Activated gamma-delta T cell treated with anti-CD3 and anti-CD28 coated beads, Interleukin-2, amount 50 U/mL, for 16 hours (primary cell): ENCODE results near the gene GMDS.

Experiments
- DNase-seq: peaks from one replicate; pipeline ENCODE4 v3.0.0-alpha.2; 2020; ENCODE audit warnings: low read depth

GMDS gene

DNA sequence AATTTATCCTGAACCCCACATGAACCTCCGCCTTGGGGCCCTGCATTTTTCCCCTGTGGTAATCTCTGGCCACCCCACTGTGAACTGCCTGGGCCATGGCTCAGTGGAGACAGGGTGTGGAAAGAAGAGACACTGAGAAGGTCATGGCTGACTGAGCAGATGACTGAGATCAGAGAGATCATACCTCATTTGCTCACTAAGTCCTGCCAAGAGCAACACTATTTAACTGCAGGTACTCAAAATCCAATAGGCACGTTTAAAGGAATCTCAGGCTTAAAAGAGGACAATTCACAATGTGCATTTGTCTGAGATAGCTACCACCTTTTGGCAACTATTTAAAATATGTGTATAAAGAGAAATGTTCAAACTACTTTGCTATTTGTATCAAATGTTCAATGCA lies 305.0 kb downstream of the GMDS start:
- DNase-seq: no peak

- DNase-seq: no peak
These were observed 312.1 kb downstream of the GMDS start for GRCh38 chr6:1933292-1933691.

DNA sequence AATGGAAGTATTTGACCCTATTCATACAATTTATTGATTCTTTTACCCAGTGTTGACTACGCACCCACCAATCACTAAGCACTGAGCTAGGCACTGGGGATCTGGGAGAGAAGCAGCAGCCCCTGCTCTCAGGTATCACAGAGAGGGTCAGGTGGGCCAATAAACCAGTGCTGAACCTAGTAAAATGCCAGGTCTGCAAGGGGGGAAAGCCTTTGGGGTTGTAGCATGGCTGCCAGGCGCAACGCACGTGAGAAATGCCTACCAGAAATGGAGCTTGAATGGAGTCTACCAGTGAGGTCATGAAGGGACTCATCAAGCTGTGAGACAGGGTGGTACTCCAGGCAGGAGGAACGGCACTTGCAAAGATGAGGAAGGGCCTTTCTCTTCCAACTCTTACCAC lies 313.6 kb downstream of the GMDS start:
- DNase-seq: no peak

GRCh38 chr6:1930356-1930755 lies 315.0 kb downstream of the GMDS start:
- no peak for DNase-seq

DNA sequence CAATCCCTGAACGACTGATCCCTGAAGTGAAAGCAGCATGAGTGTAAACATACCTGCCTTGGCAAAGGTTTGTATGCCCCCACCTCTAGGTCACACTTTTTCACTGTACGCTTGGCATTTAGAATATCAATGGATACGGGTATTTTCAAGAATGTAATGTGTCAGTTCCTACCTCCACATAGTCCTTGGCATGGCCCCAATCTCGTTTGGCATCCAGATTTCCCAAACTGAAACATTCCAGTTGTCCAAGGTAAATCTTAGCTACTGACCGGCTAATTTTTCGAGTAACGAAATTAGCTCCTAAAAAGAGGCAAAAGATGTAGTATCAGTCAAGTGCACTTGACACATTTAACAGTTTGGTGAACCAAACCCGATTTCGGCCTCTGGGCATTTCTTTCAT lies 315.5 kb downstream of the GMDS start:
- no peak for DNase-seq

- no peak for DNase-seq
These were observed 319.5 kb downstream of the GMDS start for GRCh38 chr6:1925743-1926430.

- no peak for DNase-seq
These were observed 322.0 kb downstream of the GMDS start for GRCh38 chr6:1923449-1923848.

GRCh38 chr6:1917626-1918371 lies 327.6 kb downstream of the GMDS start:
- DNase-seq: peak; percentile 6

- DNase-seq: no peak
These were observed 328.9 kb downstream of the GMDS start for GRCh38 chr6:1916334-1917070.

- no peak for DNase-seq
These were observed 330.2 kb downstream of the GMDS start for GRCh38 chr6:1915226-1915625.

- no peak for DNase-seq
These were observed 331.8 kb downstream of the GMDS start for GRCh38 chr6:1913577-1913976.

GRCh38 chr6:1912731-1913130 lies 332.7 kb downstream of the GMDS start:
- no peak for DNase-seq

GRCh38 chr6:1911474-1911873 lies 333.9 kb downstream of the GMDS start:
- DNase-seq: no peak

- DNase-seq: no peak
These were observed 334.6 kb downstream of the GMDS start for GRCh38 chr6:1910621-1911407.

GRCh38 chr6:1908784-1909183 lies 336.6 kb downstream of the GMDS start:
- DNase-seq: no peak

GRCh38 chr6:1906609-1907008 lies 338.8 kb downstream of the GMDS start:
- DNase-seq: no peak

- no peak for DNase-seq
These were observed 339.4 kb downstream of the GMDS start for GRCh38 chr6:1906014-1906413.

DNA sequence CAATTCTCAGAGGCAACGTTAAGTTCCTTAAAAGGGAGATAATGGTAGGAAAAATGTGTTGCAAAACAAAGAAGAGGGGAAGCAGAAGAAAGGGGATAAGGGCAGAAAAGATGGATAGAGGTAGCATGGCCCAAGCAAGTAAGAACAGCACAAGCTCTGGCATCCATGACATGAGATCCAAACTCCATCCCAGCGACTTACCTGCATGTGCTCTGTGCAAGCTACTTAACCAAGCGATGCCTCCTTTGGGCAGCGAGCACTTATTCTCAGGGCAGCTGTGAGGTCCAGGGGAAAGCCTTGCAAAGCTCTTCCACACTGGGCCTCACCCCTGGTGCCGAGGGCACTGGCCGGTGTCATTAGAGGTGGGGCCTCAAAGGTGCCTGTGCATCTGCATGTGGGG lies 340.5 kb downstream of the GMDS start:
- no peak for DNase-seq

DNA sequence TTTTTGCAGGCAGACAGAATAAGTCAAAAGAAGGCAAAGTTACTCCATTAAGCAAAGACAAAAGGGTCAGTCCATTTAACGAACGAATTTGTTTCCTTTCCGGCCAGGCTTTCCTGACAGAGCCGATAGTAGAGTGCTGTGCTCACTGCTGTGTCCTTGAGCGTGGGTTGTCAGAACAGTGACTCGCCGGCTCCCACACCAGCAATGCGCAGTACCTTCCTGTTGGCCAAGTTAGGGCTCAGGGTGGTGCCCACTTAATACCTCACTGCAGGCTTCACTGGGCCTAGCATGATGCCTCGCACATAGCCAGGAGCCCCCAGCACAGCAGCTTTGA lies 341.0 kb downstream of the GMDS start:
- no peak for DNase-seq

GRCh38 chr6:1903780-1904465 lies 341.5 kb downstream of the GMDS start:
- no peak for DNase-seq

GRCh38 chr6:1901556-1901955 lies 343.8 kb downstream of the GMDS start:
- DNase-seq: no peak

DNA sequence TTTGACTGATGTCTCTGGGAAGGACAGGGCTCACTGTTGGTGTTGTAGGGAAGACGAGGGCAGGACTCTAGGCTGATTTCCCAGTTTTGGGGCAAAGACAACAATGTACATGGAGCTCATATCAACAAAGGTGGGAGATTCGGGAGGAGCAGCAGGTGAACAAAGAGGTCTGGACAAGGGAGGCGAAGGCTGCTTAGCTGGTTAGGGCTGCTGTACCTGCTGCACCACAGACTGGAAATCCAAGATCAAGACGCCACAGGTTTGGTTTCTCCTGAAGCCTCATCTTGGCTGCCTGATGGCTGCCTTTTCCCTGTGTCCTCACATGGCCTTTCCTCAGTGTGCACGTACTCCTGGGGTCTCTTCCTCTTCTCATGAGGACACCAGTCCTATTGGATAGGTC lies 348.5 kb downstream of the GMDS start:
- DNase-seq: no peak
